Vagina (tissue), 2 donors: Measurements from ENCODE around the gene MT1B.

ENCODE experiments used
- CTCF ChIP-seq, 3 experiments: fragments of 450-650 bp in 2 of 3; fragments of 200-600 bp in 1 of 3; sonication (generic) in 1 of 3; IDR thresholded peaks; one replicate each; pipeline ENCODE4 v1.5.1; 2017 to 2019; ENCODE audit warnings: antibody characterized with exemption in 3 of 3, mild to moderate bottlenecking in 2 of 3, moderate library complexity in 2 of 3
- POLR2A ChIP-seq, 2 donors: fragments of 450-650 bp; IDR thresholded peaks; one replicate each; pipeline ENCODE4 v1.6.1; 2017; ENCODE audit warnings: antibody characterized with exemption in 2 of 2, mild to moderate bottlenecking in 2 of 2, moderate library complexity in 2 of 2
- POLR2AphosphoS5 ChIP-seq, 2 donors: sonication (generic); formaldehyde crosslinking; IDR thresholded peaks; one replicate each; pipeline ENCODE4 v1.9.0; 2017; ENCODE audit warnings: antibody characterized with exemption in 2 of 2, mild to moderate bottlenecking in 2 of 2, low read depth in 1 of 2; ENCODE audit not compliant: insufficient read depth in 1 of 2

- TF ChIP-seq CTCF (IDR thresholded peaks at IDR 0.05) (no peak), POLR2AphosphoS5 (IDR thresholded peaks at IDR 0.05; ENCODE audit: insufficient read depth in 1 of 2, low read depth in 1 of 2) (peak; percentile 76 to 96), POLR2A (IDR thresholded peaks at IDR 0.05) (peak in 1 of 2 donors; percentile 91)
Observed at GRCh38 chr16:56608043-56608875, 43.4 kb upstream of the MT1B start, which contains the start of gene MT2A.
